Activated CD8-positive, alpha-beta memory T cell treated with anti-CD3 and anti-CD28 coated beads for 24 hours (primary cell): ENCODE data around the gene CNTRL.
"Not testable (repeated sequence)": the region's sequence is repeated elsewhere in the genome, so short reads cannot be mapped to it uniquely, and the experiment has no call there.

Source experiments
- DNase-seq: peaks from one replicate; pipeline ENCODE4 v3.0.0-alpha.2; 2020

The CNTRL gene

GRCh38 chr9:121073038-121073437 is 1.7 kb upstream of the CNTRL start:
- DNase-seq: no peak

- DNase-seq: no peak
Observed at GRCh38 chr9:121075251-121076036, 689 bp downstream of the CNTRL start.

GRCh38 chr9:121082075-121082474 is 7.3 kb downstream of the CNTRL start:
- no peak for DNase-seq

GRCh38 chr9:121085661-121086060 is 10.9 kb downstream of the CNTRL start:
- no peak for DNase-seq

- DNase-seq: no peak
Observed at GRCh38 chr9:121088576-121088975, 13.8 kb downstream of the CNTRL start.

- not testable (repeated sequence) for DNase-seq
Observed at GRCh38 chr9:121090743-121091142, 16.0 kb downstream of the CNTRL start.

GRCh38 chr9:121095057-121095456 is 20.3 kb downstream of the CNTRL start:
- DNase-seq: no peak

GRCh38 chr9:121098567-121099198 is 23.9 kb downstream of the CNTRL start:
- DNase-seq: no peak

GRCh38 chr9:121104054-121104453 is 29.3 kb downstream of the CNTRL start:
- DNase-seq: not testable (repeated sequence)

- DNase-seq: no peak
Observed at GRCh38 chr9:121105531-121105930, 30.8 kb downstream of the CNTRL start.

- no peak for DNase-seq
Observed at GRCh38 chr9:121107029-121107428, 32.3 kb downstream of the CNTRL start.

GRCh38 chr9:121107881-121108280 is 33.1 kb downstream of the CNTRL start:
- no peak for DNase-seq

GRCh38 chr9:121115466-121115865 is 40.7 kb downstream of the CNTRL start:
- DNase-seq: no peak

GRCh38 chr9:121118266-121118665 is 43.5 kb downstream of the CNTRL start:
- DNase-seq: no peak

GRCh38 chr9:121120386-121120785 is 45.6 kb downstream of the CNTRL start:
- no peak for DNase-seq

GRCh38 chr9:121121582-121122087 is 46.9 kb downstream of the CNTRL start:
- DNase-seq: peak; percentile 95

GRCh38 chr9:121122246-121123032 is 47.7 kb downstream of the CNTRL start:
- DNase-seq: no peak

- DNase-seq: no peak
Observed at GRCh38 chr9:121123816-121124535, 49.2 kb downstream of the CNTRL start.

GRCh38 chr9:121125590-121125989 is 50.8 kb downstream of the CNTRL start:
- DNase-seq: no peak

- not testable (repeated sequence) for DNase-seq
Observed at GRCh38 chr9:121129384-121129783, 54.6 kb downstream of the CNTRL start.

GRCh38 chr9:121133104-121133816 is 58.5 kb downstream of the CNTRL start:
- DNase-seq: peak; percentile 76

- no peak for DNase-seq
Observed at GRCh38 chr9:121135642-121136041, 60.9 kb downstream of the CNTRL start.
